ENCODE results near the gene HTR2A. TPM values are rescaled to one million over a fixed set of nuclear protein-coding genes. Genes with fewer than 3 reads are reported as not detected.

HTR2A gene
- total RNA-seq, 1 donor from 2014 or later, result not detected

- H3K27ac Mint-ChIP-seq, result no peak overlapping the region
- DNase-seq, result no peak
- no peaks in the 10 kb centered on the region for H3K27me3 Mint-ChIP-seq
- peaks cover 7% of the 10 kb centered on the region for H3K4me1 Mint-ChIP-seq
- H3K36me3 Mint-ChIP-seq (ENCODE audit: low read depth), result peaks cover 51% of the 10 kb centered on the region
- no peaks in the 10 kb centered on the region for H3K9me3 Mint-ChIP-seq
- intact Hi-C loops (cut with micrococcal nuclease), result no loop called here
- H3K4me3 Mint-ChIP-seq, result no peak overlapping the region
Measured at GRCh38 chr13:46783504-46783903, 113.3 kb downstream of the HTR2A start.

- Mint-ChIP-seq H3K4me3 (no peak overlapping the region), H3K27me3 (no peaks in the 10 kb centered on the region), H3K36me3 (ENCODE audit: low read depth) (peaks cover 51% of the 10 kb centered on the region), H3K9me3 (no peaks in the 10 kb centered on the region), H3K4me1 (peaks cover 5% of the 10 kb centered on the region), H3K27ac (no peak overlapping the region)
- intact Hi-C loops (cut with micrococcal nuclease), result no loop called here
- DNase-seq, result no peak
Measured at GRCh38 chr13:46782691-46783090, 114.2 kb downstream of the HTR2A start.

- H3K27ac Mint-ChIP-seq, result no peak overlapping the region
- H3K9me3 Mint-ChIP-seq, result no peaks in the 10 kb centered on the region
- DNase-seq, result no peak
- no peaks in the 10 kb centered on the region for H3K27me3 Mint-ChIP-seq
- intact Hi-C loops (cut with micrococcal nuclease), result no loop called here
- H3K4me3 Mint-ChIP-seq, result no peak overlapping the region
- peaks cover 5% of the 10 kb centered on the region for H3K4me1 Mint-ChIP-seq
- peaks cover 51% of the 10 kb centered on the region for H3K36me3 Mint-ChIP-seq (ENCODE audit: low read depth)
Measured at GRCh38 chr13:46782066-46782465, 114.8 kb downstream of the HTR2A start.

Other genes with a start within 250 kb of the HTR2A start
- 127 and 128 TPM in 2 replicates for gene ESD, start 99.9 kb downstream of the HTR2A start, total RNA-seq

All from activated CD4-positive, alpha-beta T cell treated with anti-CD3 and anti-CD28 coated beads, Interleukin-2, amount 10 ng/mL, durations not matched to agents 24 days and 14 days (primary cell).